HUDEP-2 (cell line): ENCODE data around the gene ACTL7B.
"Not testable (repeated sequence)": the region's sequence is repeated elsewhere in the genome, so short reads cannot be mapped to it uniquely, and the experiment has no call there.

Source experiments
- DNase-seq, 76 experiments: peaks; one replicate each; lab custom pipeline; 2025; ENCODE audit not compliant: unreplicated experiment in 76 of 76; lab: John Stamatoyannopoulos, UW

The ACTL7B gene, protein sequence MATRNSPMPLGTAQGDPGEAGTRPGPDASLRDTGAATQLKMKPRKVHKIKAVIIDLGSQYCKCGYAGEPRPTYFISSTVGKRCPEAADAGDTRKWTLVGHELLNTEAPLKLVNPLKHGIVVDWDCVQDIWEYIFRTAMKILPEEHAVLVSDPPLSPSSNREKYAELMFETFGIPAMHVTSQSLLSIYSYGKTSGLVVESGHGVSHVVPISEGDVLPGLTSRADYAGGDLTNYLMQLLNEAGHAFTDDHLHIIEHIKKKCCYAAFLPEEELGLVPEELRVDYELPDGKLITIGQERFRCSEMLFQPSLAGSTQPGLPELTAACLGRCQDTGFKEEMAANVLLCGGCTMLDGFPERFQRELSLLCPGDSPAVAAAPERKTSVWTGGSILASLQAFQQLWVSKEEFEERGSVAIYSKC

DNA sequence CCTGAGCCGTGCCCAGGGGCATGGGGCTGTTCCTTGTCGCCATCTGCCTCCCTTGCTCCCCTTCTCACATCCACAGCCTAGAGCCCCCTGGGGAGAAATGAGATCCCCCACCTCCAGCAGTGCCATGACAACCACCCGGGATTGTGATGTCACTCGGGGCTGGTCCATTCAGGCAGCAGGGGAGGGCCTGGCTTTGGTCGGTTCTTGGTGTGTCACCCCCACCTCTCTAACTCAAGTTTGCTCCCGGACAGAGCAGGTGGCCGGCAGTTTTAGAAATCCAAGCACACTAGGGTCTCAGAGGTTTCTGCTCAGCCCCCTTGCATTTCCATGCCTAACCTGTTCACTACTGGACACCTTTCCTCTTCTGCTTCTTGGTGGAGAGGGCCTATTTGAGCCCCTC lies at the start of gene ACTL7B:
Gene ACTL7B (minus strand): TSS at position 99 of the 400 bp plus-strand sequence. CDS start 56 bp downstream, at position 43.
- no peak for DNase-seq

DNA sequence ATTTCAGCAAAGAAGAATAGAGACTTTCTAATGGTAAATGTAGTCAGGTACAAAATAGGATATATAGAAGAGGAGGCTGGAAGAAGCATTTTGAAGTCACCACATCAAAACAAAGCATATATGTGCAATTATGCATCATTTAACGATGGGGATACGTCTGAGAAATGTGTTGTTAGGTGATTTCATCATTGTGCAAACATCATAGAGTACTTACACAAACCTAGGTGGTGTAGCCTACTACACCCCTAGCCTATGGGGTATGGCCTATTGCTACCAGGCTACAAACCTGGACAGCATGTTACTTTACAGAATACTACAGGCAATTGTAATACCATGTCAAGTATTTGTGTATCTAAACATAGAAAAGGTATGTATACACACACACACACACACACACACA lies 49.7 kb upstream of the ACTL7B start:
- DNase-seq = no peak

DNA sequence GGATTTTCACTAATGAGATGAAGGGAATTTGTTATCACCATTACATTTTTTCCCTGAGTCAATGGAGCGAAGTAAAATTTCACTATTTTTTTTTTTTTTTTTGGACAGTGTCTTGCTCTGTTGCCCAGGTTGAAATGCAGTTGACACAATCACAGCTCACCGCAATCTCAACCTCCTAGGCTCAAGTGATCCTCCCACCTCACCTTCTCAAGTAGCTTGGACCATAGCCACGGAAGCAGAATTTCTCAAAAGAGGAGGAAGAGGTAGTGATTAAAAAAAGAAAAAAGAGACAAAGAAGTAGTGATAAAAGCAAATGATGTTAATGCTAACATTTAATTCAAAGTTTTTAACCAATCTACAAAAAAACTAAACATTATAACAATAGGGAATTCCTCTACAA lies 48.4 kb upstream of the ACTL7B start:
- no peak for DNase-seq

DNA sequence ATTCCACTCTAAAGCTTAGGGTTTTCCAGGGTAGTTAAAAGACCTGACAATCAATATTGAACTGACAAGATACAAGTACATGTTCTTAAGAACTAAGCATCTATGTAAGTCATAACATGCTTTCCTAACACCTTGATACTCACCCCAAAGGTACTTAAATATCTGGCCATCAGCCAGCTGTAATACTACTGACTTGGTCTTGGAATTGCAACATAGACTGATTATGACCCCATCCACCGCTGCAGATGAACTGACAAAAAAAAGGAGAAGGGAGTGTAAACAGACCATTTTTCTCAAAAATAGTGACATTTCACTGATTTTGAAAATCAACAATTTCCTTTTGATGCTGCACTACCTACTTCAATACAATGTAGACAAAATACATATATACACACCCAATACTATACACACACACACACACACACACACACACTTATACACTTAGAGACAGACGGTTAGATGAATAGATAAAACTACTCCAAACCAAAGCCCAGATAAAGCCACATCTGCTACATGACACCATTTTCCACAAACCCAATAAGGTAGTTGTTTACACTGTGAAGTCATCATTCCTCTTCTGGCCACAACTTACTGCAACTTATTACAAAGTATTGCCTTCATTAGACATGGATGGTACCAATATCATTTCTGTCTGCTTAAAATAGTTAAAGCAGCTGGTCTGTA lies 47.8 kb upstream of the ACTL7B start:
- peak in 1 of 76 experiments; percentile 11 for DNase-seq

DNA sequence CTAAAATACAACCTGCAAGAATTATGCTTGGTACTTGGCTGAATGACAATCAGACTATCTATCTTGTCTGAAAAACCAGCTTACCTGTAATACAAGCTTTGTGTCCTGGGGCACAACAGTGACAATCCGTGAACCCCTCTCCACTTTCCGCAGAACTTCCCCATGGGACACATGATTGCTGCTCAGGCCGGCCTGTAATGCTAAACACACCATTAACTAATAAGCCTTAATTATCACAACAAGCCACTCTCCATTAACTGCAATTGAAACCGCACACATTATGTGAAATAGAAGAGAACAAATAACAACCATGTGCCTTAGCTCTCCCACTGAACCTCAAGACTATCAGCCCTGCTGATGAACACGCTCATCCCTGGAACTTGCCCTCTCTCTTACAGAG lies 44.4 kb upstream of the ACTL7B start:
- DNase-seq = no peak

DNA sequence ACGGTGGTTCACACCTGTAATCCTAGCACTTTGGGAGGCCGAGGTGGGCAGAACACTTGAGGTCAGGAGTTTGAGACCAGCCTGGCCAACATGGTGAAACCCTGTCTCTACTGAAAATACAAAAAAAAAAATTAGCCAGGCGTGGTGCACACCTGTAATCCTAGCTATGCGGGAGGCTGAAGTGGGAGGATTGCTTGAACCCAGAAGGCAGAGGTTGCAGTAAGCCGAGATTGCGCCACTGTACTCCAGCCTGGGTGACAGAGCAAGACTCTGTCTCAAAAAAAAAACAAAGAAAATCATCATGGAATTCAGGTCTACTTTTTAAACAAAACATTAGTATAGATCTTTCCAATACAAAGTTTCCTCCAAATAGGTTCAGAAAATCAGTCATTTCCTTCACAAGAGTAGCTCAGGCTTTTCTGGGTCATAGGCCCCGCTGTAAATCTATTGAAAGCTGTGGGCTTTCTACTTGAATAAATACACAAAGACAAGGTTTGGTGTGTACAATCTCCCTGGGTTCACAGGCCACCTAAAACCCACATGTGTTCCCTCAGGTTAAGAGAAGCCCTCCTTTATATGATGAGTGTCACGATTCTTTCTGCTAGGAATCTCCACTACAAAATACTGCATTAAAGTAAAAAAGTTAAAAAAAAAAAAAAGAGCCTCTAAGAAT lies 43.4 kb upstream of the ACTL7B start:
- DNase-seq = not testable (repeated sequence)

DNA sequence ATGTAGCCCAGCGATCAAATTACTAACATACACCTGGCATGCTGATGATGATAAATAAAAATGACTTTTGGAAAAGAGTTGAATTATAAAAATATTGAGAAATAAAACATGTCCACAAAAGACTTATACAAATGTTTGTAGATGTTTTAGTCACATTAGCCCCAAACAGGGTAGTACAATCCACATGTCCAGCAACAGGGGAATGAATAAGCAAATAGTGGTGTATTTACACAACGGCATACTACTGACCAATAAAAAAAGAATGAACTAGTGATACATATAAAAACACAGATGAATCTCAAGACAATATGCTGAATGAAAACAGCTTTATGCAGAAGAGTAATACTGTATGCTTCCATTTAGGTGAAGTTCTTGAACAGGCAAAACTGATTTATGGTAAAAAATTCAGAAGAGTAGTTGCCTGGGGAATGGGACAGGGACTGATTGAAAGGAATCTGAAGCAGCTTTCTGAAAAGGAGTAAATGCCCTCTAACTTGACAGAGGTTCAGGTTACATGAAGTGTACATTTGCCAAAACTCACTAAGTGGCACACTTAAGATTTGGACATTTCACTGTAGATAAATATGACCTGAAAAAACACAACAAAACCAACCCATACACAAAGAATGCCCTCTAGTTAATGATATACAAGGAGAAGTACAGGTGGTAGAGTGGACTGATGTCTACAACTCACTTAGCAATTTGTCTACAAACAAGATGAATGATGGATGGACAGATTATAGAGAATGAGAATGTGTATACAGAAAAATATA lies 41.7 kb upstream of the ACTL7B start:
- DNase-seq = no peak

DNA sequence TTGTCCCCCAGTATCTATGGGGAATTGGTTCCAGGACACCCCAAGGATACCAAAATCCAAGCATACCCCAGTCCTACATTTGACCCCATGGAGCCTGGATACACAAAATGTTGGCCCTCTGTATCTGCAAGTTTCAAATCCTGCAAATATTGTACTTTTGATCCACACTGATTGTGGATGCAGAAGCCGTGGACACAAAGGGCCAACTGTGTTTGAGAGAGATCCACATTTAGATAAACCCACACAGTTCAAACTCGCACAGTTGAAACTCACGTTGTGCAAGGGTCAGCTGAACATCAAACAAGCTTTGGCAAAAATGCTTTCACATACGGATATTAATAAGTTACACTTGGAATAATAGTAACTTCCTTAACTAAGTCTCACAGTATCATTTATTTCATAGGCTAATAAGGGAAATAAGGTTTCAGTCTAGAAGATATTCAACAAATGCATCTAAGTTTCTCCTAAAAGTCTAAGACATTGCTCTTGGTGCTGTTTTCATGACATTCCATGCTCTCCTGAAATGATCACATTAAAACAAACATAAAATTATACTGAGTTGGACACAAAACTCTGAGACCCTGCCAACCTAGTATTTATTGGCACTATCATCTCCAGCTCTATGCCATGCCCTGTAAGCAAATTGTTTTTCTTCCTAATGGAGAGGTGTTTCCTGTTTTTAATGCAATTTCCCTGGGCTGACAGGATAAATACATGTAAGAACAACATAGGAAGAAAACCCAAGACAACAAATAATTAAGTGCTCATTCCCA lies 38.6 kb upstream of the ACTL7B start:
- DNase-seq = no peak

DNA sequence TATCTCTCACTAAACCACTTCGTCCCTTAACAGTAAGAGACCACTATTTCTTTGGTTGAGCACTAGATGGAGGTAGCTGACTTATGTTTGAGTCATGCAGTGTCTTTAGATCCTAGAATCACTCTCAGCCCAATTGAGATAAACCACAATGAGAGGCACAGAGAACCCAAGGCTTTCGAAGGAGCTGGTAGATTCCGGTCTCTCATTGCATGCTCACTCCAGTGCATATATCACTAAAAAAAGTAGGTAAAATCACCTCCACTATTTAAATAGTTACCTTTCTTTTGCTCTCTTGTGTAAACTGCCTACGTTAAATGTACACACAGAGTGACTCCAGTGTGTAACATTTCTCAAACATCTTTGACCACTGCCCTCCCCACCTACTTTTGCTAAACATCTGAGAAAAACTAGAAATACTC lies 33.9 kb upstream of the ACTL7B start:
- DNase-seq = peak in 12 of 76 experiments; percentile 4 to 24 (median 10)

DNA sequence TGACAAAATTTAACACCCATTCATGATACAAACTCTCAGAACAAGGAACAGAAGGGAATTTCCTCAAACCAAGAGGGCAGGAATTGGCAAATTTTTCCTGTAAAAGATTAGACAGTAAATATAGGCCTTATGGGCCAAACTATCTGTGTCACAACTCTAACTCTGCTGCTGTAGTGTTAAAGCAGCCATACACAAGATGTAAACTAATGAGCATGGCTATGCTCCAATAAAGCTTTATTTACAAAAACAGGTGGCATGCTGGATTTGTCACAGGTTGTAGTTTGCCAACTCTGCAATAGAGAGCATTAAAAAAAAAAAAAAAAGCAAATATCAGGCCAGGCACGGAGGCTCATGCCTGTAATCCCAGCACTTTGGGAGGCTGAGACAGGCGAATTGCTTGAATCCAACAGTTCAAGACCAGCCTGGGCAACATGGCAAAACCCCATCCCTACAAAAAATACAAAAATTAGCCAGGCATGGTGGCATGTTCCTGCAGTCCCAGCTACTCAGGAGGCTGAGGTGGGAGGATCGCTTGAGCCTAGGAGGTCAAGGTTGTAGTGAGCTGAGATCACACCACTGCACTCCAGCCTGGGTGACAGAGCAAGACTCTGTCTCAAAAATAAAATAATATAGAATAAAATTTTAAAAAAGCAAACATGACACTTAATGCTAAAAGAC lies 30.9 kb upstream of the ACTL7B start:
- not testable (repeated sequence) for DNase-seq

DNA sequence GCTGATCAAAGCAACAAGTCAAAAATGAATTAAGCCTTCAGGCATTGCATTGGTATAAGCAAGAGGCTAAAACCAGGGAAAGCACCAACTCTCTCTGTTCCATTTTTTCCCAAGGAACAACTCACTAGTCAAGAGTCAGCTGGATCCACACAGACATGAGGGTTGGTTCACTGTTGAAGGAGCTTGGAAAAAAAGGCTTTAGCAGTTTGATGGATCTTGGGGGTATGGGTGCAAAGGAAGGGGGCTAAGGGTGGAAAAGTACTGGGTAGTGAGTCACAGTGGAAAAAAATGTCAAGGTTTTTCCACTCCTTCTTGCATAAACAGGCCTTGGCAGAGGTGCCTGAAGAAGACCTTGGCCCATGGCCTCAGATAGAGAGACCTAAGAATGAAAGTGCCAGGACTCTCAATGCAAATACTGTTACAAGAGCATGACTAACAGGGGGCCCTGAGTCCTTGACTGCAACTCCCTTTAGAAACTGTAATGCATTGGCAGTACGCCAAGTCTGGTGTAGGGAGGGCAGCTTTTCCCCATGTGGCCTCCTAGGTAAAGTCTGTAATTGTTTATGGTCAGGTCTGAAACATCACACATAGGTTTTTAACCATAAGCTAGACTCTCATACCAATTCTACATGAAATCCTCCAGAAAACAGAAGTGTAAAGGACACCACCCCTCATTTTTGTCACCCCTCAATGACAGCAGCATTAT lies 30.0 kb upstream of the ACTL7B start:
- peak in 70 of 76 experiments; percentile 3 to 92 (median 60) for DNase-seq

DNA sequence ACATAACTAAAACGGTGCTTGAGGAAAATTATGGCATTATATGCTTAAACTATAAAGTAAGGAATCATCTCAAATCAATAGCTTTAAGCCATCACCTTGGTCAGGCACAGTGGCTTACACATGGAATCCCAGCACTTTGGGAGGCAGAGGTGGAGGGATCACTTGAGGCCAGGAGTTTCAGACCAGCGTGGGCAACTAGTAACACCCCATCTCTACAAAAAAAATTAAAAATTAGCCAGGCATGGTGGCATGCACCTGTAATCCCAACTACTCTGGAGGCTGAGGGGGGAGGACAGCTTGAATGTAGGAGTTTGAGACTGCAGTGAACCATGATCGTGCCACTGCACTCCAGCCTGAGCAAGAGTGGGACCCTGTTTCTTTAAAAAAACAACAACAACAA lies 28.9 kb upstream of the ACTL7B start:
- no peak for DNase-seq

DNA sequence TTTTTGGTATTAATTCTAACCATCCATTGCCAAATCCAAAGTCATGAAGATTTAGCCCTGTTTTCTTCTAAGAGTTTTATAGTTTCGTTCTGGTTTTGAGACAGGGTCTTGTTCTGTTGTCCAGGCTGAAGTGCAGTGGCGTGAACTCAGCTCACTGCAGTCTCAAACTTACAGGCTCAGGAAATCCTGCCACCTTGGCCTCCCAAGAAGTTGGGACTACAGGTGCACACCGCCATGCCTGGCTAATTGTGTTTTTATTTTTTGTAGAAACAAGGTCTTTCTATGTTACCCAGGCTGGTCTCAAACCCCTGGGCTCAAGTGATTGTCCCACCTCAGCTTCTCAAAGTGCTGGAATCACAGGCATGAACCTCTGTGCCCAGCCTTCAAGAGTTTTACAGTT lies 27.3 kb upstream of the ACTL7B start:
- DNase-seq = no peak

DNA sequence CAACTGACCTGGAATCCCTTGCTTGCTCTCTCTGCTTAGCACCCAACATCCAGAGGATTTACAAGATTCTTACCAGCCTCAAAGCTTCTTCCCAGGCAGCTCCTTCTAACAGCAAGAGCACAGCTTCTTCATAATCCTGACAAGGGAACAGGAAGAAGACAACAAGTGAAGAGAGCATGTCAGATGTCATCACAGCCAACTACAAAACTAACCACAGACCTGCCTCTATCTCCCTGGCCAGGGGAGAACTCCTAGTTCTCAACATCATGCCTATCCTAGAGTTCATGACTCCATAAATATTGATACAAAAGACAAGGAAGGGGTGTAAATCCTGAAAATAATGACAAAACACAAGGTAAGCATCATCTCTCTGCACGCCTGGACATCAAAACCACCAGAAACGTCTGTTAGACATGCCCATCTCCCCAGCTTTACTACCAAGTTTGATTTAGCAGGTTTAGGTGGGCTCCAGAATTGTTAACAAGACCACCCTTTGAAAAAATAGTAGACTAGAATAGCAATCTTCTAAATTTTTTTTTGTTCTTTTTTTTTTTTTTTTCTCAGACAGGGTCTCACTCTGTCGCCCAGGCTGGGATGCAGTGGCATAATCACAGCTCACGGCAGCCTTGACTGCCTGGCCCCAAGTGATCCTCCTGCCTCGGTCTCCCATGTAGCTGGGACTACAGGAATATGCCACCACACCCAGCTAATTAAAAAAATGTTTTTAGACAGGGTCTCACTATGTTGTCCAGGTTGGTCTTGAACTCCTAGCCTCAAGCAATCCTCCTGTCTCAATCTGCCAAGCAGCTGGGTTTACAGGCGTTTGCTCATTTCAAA lies 26.5 kb upstream of the ACTL7B start:
- no peak for DNase-seq

DNA sequence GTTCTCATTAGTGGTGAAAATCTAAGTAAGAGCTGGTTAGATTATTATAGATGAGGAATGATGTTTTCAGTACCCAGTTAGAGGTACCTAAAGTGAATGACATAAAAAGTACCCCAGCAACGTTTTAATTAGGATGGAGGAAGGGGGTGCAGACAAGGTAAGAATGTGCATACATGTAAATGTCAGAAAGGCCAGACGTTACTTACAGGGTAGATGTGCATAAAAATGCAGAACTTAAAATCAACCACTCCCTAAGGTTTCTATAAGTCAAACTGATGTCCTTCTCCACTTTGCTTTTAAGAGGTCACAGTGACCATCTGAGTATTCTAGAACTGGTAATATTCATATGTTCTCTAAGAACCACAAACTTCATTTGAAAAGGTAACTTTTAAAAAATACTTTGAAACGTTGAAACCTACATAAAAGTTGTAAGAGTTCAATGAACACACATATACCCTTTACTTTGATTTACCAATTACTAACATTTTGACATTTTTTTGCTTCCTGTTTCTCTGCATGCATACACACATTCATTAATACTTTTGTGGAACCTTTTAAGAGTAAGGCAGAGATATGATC lies 25.0 kb upstream of the ACTL7B start:
- no peak for DNase-seq

DNA sequence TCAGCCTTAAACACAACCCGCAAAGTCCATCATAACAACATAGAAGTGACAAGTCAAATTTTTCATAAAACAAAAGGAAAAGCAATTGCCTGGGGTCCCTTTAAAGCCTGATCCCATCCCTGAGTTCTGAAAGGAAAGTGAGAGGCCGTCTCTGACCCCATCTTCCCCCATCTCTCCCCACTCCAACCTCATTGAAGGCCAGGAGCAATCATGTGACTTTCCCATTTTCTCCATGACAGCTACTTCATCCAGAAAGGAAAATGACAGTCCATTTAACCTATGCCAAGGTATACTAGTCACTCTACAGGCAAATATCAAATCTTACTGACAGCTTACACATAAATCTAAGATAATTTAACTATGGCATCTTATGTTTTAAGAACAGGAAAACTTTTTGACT lies 21.7 kb upstream of the ACTL7B start:
- no peak for DNase-seq

DNA sequence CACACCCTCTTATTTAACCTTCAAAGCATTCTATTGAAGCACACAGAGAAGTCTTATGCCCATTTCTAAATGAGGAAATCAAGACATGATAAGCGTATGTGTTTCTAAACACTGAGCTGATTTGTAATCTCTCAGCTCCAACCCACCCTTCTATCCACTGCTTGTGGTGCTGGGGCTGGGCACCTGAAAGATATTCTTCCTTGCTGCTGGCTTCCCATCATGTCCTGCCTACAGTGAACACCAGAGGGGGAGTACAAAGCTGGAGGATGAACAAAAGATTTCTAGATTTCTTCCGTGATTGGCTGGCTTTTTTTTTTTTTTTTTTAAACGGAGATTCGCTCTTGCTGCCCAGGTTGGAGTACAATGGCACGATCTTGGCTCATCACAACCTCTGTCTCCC lies 20.6 kb upstream of the ACTL7B start:
- no peak for DNase-seq
